Glutamatergic neuron (in vitro differentiated cells): ENCODE data around the gene PRKG1. TPM values are rescaled to one million over a fixed set of nuclear protein-coding genes. Genes with fewer than 3 reads are reported as not detected.

Experiments
- DNase-seq: peaks from one replicate; pipeline ENCODE4 v3.0.0; 2022
- H3K27ac Mint-ChIP-seq: one replicate; pipeline ENCODE4 v1.8.0; 2020; ENCODE audit warnings: mild to moderate bottlenecking, mixed read lengths, inconsistent platforms; ENCODE audit not compliant: unreplicated experiment
- H3K27me3 Mint-ChIP-seq: one replicate; pipeline ENCODE4 v1.8.0; 2020; ENCODE audit warnings: mild to moderate bottlenecking, moderate library complexity, mixed read lengths, inconsistent platforms; ENCODE audit not compliant: unreplicated experiment
- H3K36me3 Mint-ChIP-seq: one replicate; pipeline ENCODE4 v1.8.0; 2020; ENCODE audit warnings: mild to moderate bottlenecking, mixed read lengths, inconsistent platforms; ENCODE audit not compliant: unreplicated experiment
- H3K4me1 Mint-ChIP-seq: one replicate; pipeline ENCODE4 v1.8.0; 2020; ENCODE audit warnings: mild to moderate bottlenecking, low read depth, mixed read lengths, inconsistent platforms; ENCODE audit not compliant: unreplicated experiment
- H3K4me3 Mint-ChIP-seq: one replicate; pipeline ENCODE4 v1.8.0; 2020; ENCODE audit warnings: mild to moderate bottlenecking, mixed read lengths, inconsistent platforms; ENCODE audit not compliant: unreplicated experiment
- H3K9me3 Mint-ChIP-seq: one replicate; pipeline ENCODE4 v1.8.0; 2020; ENCODE audit warnings: mild to moderate bottlenecking, moderate library complexity, mixed read lengths, inconsistent platforms; ENCODE audit not compliant: unreplicated experiment
- CTCF ChIP-seq: fragments of 200-600 bp; sonication (generic); IDR thresholded peaks from one replicate; pipeline ENCODE4 v1.5.0; 2021; ENCODE audit not compliant: partially characterized antibody, unreplicated experiment
- total RNA-seq: library from RNA; stranded (reverse); fragmentation: NEBNext Ultra II Directional; extraction: Animal tissue kit (Norgen Biotek cat#: 25700); gene quantifications from one replicate; pipeline ENCODE4 v1.2.1, GENCODE V29; 2021; ENCODE audit not compliant: unreplicated experiment

The PRKG1 gene
- total RNA-seq, 1 donor from 2014 or later: 52.7 TPM

DNA sequence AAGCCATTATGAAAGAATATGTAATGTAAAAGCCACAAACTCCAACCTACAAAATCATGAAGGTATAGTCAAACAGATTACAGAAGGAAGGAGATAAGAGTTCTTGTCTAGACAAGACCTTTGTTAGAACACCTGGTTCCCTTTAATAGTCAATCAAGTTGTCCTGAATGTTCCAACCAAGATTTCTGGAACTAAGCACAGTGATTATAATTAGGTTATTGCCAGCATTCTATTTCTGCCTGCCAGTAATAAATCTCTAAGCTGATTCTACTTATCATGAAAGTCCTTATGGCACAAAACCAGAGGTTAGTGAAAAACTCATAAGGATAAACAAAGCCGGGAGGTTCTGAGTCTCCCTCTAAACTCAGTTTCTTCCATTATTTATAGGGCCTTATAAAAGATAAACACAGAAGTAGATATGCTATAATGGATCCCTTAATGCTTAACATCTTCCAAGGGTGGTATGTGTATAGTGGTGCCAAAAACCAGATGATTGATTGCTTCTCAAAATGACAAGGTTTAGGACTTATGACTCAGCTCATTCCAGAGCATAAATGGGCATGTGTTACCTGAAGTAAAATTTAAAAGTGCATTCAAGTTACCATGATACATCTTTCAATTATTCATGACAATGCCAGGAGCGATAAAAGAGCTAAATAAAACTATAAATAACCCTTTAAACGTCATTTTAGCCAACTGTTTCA is 387.9 kb downstream of the PRKG1 start:
- Mint-ChIP-seq H3K4me1 (no peaks in the 10 kb centered on the region), H3K36me3 (no peaks in the 10 kb centered on the region), H3K27ac (no peak overlapping the region), H3K9me3 (no peaks in the 10 kb centered on the region), H3K4me3 (no peak overlapping the region), H3K27me3 (no peaks in the 10 kb centered on the region)
- DNase-seq: no peak
- no peak for TF ChIP-seq CTCF

DNA sequence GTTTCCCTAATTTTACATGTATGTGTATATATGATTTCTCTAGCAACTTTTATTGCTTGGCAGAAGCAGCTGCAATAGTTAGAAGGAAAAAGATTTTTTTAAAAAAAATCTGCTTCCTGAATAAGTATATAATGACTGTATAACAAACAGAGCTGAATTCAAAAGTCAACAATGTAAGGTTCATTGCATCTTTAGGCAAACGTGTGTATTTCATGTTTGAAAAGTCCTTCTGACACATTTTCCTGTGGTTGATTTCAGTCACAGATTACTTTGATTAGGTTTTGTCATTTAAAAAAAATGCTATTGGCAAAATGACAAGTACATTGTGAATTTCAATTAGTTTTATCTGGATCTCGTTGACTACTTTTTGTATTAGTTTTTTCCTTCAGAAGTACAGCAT is 394.1 kb downstream of the PRKG1 start:
- no peak overlapping the region for H3K27ac Mint-ChIP-seq
- no peaks in the 10 kb centered on the region for H3K27me3 Mint-ChIP-seq
- no peaks in the 10 kb centered on the region for H3K36me3 Mint-ChIP-seq
- no peak for TF ChIP-seq CTCF
- H3K4me1 Mint-ChIP-seq: no peaks in the 10 kb centered on the region
- peaks cover 2% of the 10 kb centered on the region for H3K9me3 Mint-ChIP-seq
- no peak overlapping the region for H3K4me3 Mint-ChIP-seq
- DNase-seq: no peak

DNA sequence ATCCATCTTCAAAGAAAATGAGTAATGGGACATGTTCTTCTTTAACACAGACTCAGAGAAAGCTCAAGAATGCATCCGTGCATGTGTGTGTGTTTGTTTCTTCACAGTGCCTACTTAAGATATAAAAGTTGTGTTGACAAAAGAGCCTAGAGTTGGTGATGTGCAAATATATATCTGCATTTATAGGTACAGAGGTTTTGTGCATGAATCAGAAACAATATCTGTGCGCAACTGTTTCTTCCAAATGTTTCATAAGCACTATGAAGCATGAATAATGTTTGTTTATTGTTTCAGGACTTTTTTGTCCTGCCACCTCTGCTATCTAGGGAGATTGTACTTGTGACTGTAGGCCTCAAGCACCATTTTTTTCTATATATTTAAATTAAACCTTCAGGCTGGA is 395.4 kb downstream of the PRKG1 start:
- Mint-ChIP-seq H3K4me3 (no peak overlapping the region), H3K27me3 (no peaks in the 10 kb centered on the region), H3K4me1 (no peaks in the 10 kb centered on the region), H3K36me3 (no peaks in the 10 kb centered on the region), H3K27ac (no peak overlapping the region), H3K9me3 (peaks cover 2% of the 10 kb centered on the region)
- DNase-seq: no peak
- TF ChIP-seq CTCF: no peak

- Mint-ChIP-seq H3K4me1 (no peaks in the 10 kb centered on the region), H3K9me3 (peaks cover 2% of the 10 kb centered on the region), H3K36me3 (no peaks in the 10 kb centered on the region), H3K27me3 (no peaks in the 10 kb centered on the region), H3K27ac (no peak overlapping the region), H3K4me3 (no peak overlapping the region)
- no peak for TF ChIP-seq CTCF
- DNase-seq: no peak
These were observed 397.0 kb downstream of the PRKG1 start for GRCh38 chr10:51471271-51471670.

- Mint-ChIP-seq H3K36me3 (no peaks in the 10 kb centered on the region), H3K27me3 (no peaks in the 10 kb centered on the region), H3K4me1 (no peaks in the 10 kb centered on the region), H3K27ac (no peak overlapping the region), H3K4me3 (no peak overlapping the region), H3K9me3 (peaks cover 2% of the 10 kb centered on the region)
- no peak for DNase-seq
- TF ChIP-seq CTCF: no peak
These were observed 397.9 kb downstream of the PRKG1 start for GRCh38 chr10:51472154-51472553.
